Measurements from ENCODE around the gene SF3B2.

The SF3B2 gene

GRCh38 chr11:66051766-66052663, at the start of gene SF3B2:
Gene SF3B2 (plus strand): TSS chr11:66052364. CDS start chr11:66052385, 21 bp downstream.
- ChIA-PET CTCF (interaction anchor here (1.0 to 7.3 kb wide), 14 partner anchors 7 to 192 kb away, joined by 3 to 143 read pairs (median 4); partner anchors contain the start of genes CCDC85B, MUS81 and PACS1), POLR2A (interaction anchor here (0.5 to 1.7 kb wide), 3 partner anchors 15 to 194 kb away, joined by 4 to 8 read pairs (median 4); no protein-coding TSS in a partner anchor)
- TF ChIP-seq CTCF (IDR thresholded peaks at IDR 0.05; ENCODE audit: control extremely low read depth, extremely low read depth, low read depth, missing control alignments) = no peak
- DNase-seq (ENCODE audit: extremely low spot score) = peak; percentile 98

GRCh38 chr11:66002648-66003225, 49.4 kb upstream of the SF3B2 start:
- CTCF ChIA-PET = interaction anchor here (0.7 to 1.8 kb wide), 9 partner anchors 10 to 291 kb away, joined by 3 to 11 read pairs (median 5); partner anchors contain the start of genes FIBP, KAT5 and MUS81
- DNase-seq (ENCODE audit: extremely low spot score) = peak; percentile 84

GRCh38 chr11:66003291-66003690, 48.9 kb upstream of the SF3B2 start:
- CTCF ChIA-PET = interaction anchor here (1.2 to 1.8 kb wide), 4 partner anchors 14 to 292 kb away, joined by 4 to 11 read pairs (median 6); partner anchors contain the start of gene KAT5

More at GRCh38 chr11:66002648-66003225, 49.4 kb upstream of the SF3B2 start:
- POLR2A ChIA-PET = interaction anchor here (0.8 to 1.0 kb wide), 2 partner anchors 9 to 143 kb away, joined by 5 to 10 read pairs; partner anchors contain the start of gene CST6
- no peak for TF ChIP-seq CTCF (IDR thresholded peaks at IDR 0.05; ENCODE audit: control extremely low read depth, extremely low read depth, low read depth, missing control alignments)

GRCh38 chr11:66004186-66004585, 48.0 kb upstream of the SF3B2 start:
- POLR2A ChIA-PET = no interaction called here
- CTCF ChIA-PET = interaction anchor here (1.3 to 1.9 kb wide), 3 partner anchors 19 to 120 kb away, joined by 5 to 11 read pairs (median 7); no protein-coding TSS in a partner anchor

More at GRCh38 chr11:66003291-66003690, 48.9 kb upstream of the SF3B2 start:
- TF ChIP-seq CTCF (IDR thresholded peaks at IDR 0.05; ENCODE audit: control extremely low read depth, extremely low read depth, low read depth, missing control alignments) = no peak
- no peak for DNase-seq (ENCODE audit: extremely low spot score)
- POLR2A ChIA-PET = no interaction called here

GRCh38 chr11:66006134-66006890, 45.9 kb upstream of the SF3B2 start:
- ChIA-PET POLR2A (no interaction called here), CTCF (interaction anchor here (1.9 to 8.3 kb wide), 2 partner anchors 16 to 39 kb away, joined by 7 to 67 read pairs; no protein-coding TSS in a partner anchor)

More at GRCh38 chr11:66004186-66004585, 48.0 kb upstream of the SF3B2 start:
- no peak for DNase-seq (ENCODE audit: extremely low spot score)
- no peak for TF ChIP-seq CTCF (IDR thresholded peaks at IDR 0.05; ENCODE audit: control extremely low read depth, extremely low read depth, low read depth, missing control alignments)

More at GRCh38 chr11:66006134-66006890, 45.9 kb upstream of the SF3B2 start:
- no peak for TF ChIP-seq CTCF (IDR thresholded peaks at IDR 0.05; ENCODE audit: control extremely low read depth, extremely low read depth, low read depth, missing control alignments)
- no peak for DNase-seq (ENCODE audit: extremely low spot score)
